GM12878 (cell line): ENCODE results near the gene VCL. TPM values are rescaled to one million over a fixed set of nuclear protein-coding genes. Genes with fewer than 3 reads are reported as not detected.

Experiments used
- ATAC-seq: fragments of 200-7000 bp; cut with Tn5 transposase; 3 replicates; pipeline ENCODE4 v1.9.1; 2020; ENCODE audit warnings: mild to moderate bottlenecking, moderate library complexity
- BruUV-seq: library from RNA; stranded (reverse); fragments of 400-500 nt; replicated peaks from 2 replicates; lab custom pipeline; 2021; lab: Mats Ljungman, UMichigan
- CTCF ChIA-PET: fragments of 300-600 bp; sonication (Branson Sonifier 250); formaldehyde crosslinking; extraction: SDS; loops from one replicate; lab custom pipeline; 2021; ENCODE audit warnings: inconsistent platforms; lab: Yijun Ruan, JAX
- POLR2A ChIA-PET: fragments of 350-600 bp; formaldehyde crosslinking; extraction: SDS; loops from one replicate; lab custom pipeline; 2021; ENCODE audit warnings: inconsistent platforms; lab: Charles Lee
- RAD21 ChIA-PET: fragments of 300-600 bp; sonication (Branson Sonifier 250); formaldehyde crosslinking; loops from one replicate; lab custom pipeline; 2023; ENCODE audit warnings: antibody characterized with exemption; ENCODE audit not compliant: unreplicated experiment; lab: Charles Lee
- SMC1A ChIA-PET: fragments of 300-600 bp; sonication (Branson Sonifier 250); formaldehyde crosslinking; loops from one replicate; lab custom pipeline; 2023; ENCODE audit not compliant: unreplicated experiment, uncharacterized antibody; lab: Charles Lee
- DNase-seq: peaks from one replicate; pipeline ENCODE4 v3.0.0-alpha.2; 2011; ENCODE audit warnings: low read depth, low spot score
- FAIRE-seq: peaks from 3 replicates; lab custom pipeline; 2011; peaks lifted over from hg19 to GRCh38; lab: Jason Lieb, UNC
- H2AFZ ChIP-seq: 2 replicates; pipeline ENCODE4 v1.6.0; 2011; ENCODE audit warnings: low read depth, low read length, control low read depth; ENCODE audit not compliant: control insufficient read depth
- H3K27ac ChIP-seq: 2 replicates; pipeline ENCODE4 v1.5.1; 2011; ENCODE audit warnings: control low read depth; ENCODE audit not compliant: control insufficient read depth, insufficient read depth
- H3K27me3 ChIP-seq, 2 experiments: replicated peaks in 1 of 2; 2 replicates each; pipeline versions ENCODE4 v1.6.0 to v1.6.1; 2011; ENCODE audit warnings: low read length in 1 of 2; ENCODE audit not compliant: control insufficient read depth in 2 of 2, insufficient read depth in 2 of 2
- H3K36me3 ChIP-seq, 2 experiments: 2 replicates each; pipeline ENCODE4 v1.5.1; 2011; ENCODE audit warnings: low read length in 1 of 2; ENCODE audit not compliant: control insufficient read depth in 2 of 2, insufficient read depth in 2 of 2
- H3K4me1 ChIP-seq: 2 replicates; pipeline ENCODE4 v1.6.1; 2011; ENCODE audit warnings: mild to moderate bottlenecking, low read length, moderate library complexity, mixed read lengths; ENCODE audit not compliant: control insufficient read depth, insufficient read depth
- H3K4me2 ChIP-seq: 2 replicates; pipeline ENCODE4 v1.6.0; 2011; ENCODE audit warnings: control low read depth; ENCODE audit not compliant: control insufficient read depth, insufficient read depth
- H3K4me3 ChIP-seq: fragments of 200-600 bp; sonication (generic); 2 replicates; pipeline ENCODE4 v1.5.1; 2016
- H3K79me2 ChIP-seq: 2 replicates; pipeline ENCODE4 v1.6.0; 2011; ENCODE audit warnings: low read length; ENCODE audit not compliant: control insufficient read depth, insufficient read depth
- H3K9ac ChIP-seq: 2 replicates; pipeline ENCODE4 v1.8.0; 2011; ENCODE audit warnings: low read length, control low read depth, mixed read lengths; ENCODE audit not compliant: control insufficient read depth, insufficient read depth
- H3K9me3 ChIP-seq: replicated peaks from 3 replicates; pipeline ENCODE4 v1.5.1; 2011; ENCODE audit warnings: mild to moderate bottlenecking, low read length; ENCODE audit not compliant: control insufficient read depth, insufficient read depth
- H4K20me1 ChIP-seq: 2 replicates; pipeline ENCODE4 v1.6.0; 2011; ENCODE audit not compliant: control insufficient read depth, insufficient read depth
- ATF2 ChIP-seq: IDR thresholded peaks from 2 replicates; pipeline ENCODE4 v1.6.1; 2012; ENCODE audit warnings: low read length, inconsistent platforms
- CHD4 ChIP-seq: fragments of 200-600 bp; sonication (generic); IDR thresholded peaks from 2 replicates; pipeline ENCODE4 v1.6.1; 2016; ENCODE audit warnings: mild to moderate bottlenecking
- CUX1 ChIP-seq: IDR thresholded peaks from 2 replicates; pipeline ENCODE4 v1.6.1; 2012; ENCODE audit warnings: improper control_type of control experiment, low read depth, low read length; ENCODE audit not compliant: insufficient replicate concordance
- ESRRA ChIP-seq: IDR thresholded peaks from 2 replicates; pipeline ENCODE4 v1.6.1; 2012; ENCODE audit warnings: mild to moderate bottlenecking, low read length, improper control_type of control experiment
- MAX ChIP-seq: IDR thresholded peaks from 2 replicates; pipeline ENCODE4 v1.6.1; 2012; ENCODE audit warnings: low read depth, low read length, improper control_type of control experiment
- REST ChIP-seq: IDR thresholded peaks from 2 replicates; pipeline ENCODE4 v1.6.1; 2012; ENCODE audit warnings: mild to moderate bottlenecking, low read depth, low read length
- SKIL ChIP-seq: fragments of 450-650 bp; IDR thresholded peaks from 2 replicates; pipeline ENCODE4 v1.6.1; 2017; ENCODE audit warnings: mild to moderate bottlenecking, low read depth, inconsistent platforms; ENCODE audit not compliant: poor library complexity, severe bottlenecking
- SP1 ChIP-seq: IDR thresholded peaks from one replicate; pipeline ENCODE4 v1.6.1; 2011; ENCODE audit warnings: low read depth, low read length
- ZBED1 ChIP-seq: IDR thresholded peaks from 2 replicates; pipeline ENCODE4 v1.6.1; 2016; ENCODE audit warnings: borderline replicate concordance
- ZZZ3 ChIP-seq: IDR thresholded peaks from 2 replicates; pipeline ENCODE4 v1.6.1; 2011; ENCODE audit warnings: low read depth; ENCODE audit not compliant: control insufficient read depth, insufficient read length
- WGBS: methylation state at CpG from one replicate; pipeline ENCODE4 v1.1.6; 2016; ENCODE audit warnings: low lambda C conversion rate; ENCODE audit not compliant: insufficient replicate concordance, insufficient coverage; ENCODE audit errors: missing lambda C conversion rate; 5-methylcytosine and 5-hydroxymethylcytosine counted together
- in situ Hi-C: fragments of 300-500 bp; cut with MboI; formaldehyde crosslinking; loops from 9 replicates; pipeline ENCODE4 v1.14.3; 2018; ENCODE audit warnings: mixed read lengths
- intact Hi-C: fragments of 100-400 bp; cut with micrococcal nuclease; formaldehyde crosslinking; loops from one replicate; pipeline ENCODE4 v1.14.2; 2022; ENCODE audit not compliant: unreplicated experiment
- polyA plus RNA-seq, 11 experiments: library from polyadenylated mRNA; depleted of rRNA in 4 of 11; unstranded in 6 of 11; stranded (reverse) in 5 of 11; fragments of >200 nt; fragmentation: Nextera tagmentation in 4 of 11; fragmentation: Illumina TruSeq in 1 of 11; extraction: Ambion mirVana in 4 of 11; extraction: Trizol in 1 of 11; gene quantifications; 1 replicate in 1 of 11; 2 replicates in 10 of 11; pipeline versions ENCODE4 v1.2.1 to v1.2.3, GENCODE V29; 2011 to 2016; ENCODE audit warnings: inconsistent platforms in 2 of 11, missing spikeins in 2 of 11, low read depth in 1 of 11
- total RNA-seq, 4 experiments: library from RNA; depleted of rRNA in 3 of 4; stranded (reverse); fragments of >200 nt in 3 of 4; fragmentation: Illumina TruSeq in 1 of 4; extraction: Trizol in 1 of 4; gene quantifications; 2 replicates each; pipeline versions ENCODE4 v1.2.1 to v1.2.3, GENCODE V29; 2013 to 2021

The VCL gene
- total and polyA plus RNA-seq, 10 of the 15 experiments (the other 5 are each of a cell fraction or from before 2014, with no cell fraction given), result 6.7 to 54.6 (median 24.3) TPM

GRCh38 chr10:74050653-74051052, 52.7 kb downstream of the VCL start:
- intact Hi-C loops, result no loop called here
- RAD21 ChIA-PET, result interaction anchor here (0.7 to 2.1 kb wide), 2 partner anchors 29 to 164 kb away, joined by 3 to 5 read pairs; no protein-coding TSS in a partner anchor
- no peak overlapping the region for H3K27ac ChIP-seq
- H3K9ac ChIP-seq, result no peak overlapping the region
- POLR2A ChIA-PET, result interaction anchor here (0.6 to 1.5 kb wide), 3 partner anchors 11 to 148 kb away, joined by 3 to 6 read pairs (median 3); no protein-coding TSS in a partner anchor
- ATAC-seq (no peak), DNase-seq (no peak), FAIRE-seq (no peak)
- CTCF ChIA-PET, result interaction anchor here (0.6 to 1.2 kb wide), 5 partner anchors 11 to 164 kb away, joined by 3 to 4 read pairs (median 3); no protein-coding TSS in a partner anchor
- no CpG with 5 or more reads among the region's 1 CpG for WGBS
- H3K27me3 ChIP-seq, result no peaks in the 10 kb centered on the region
- H2AFZ ChIP-seq, result no peak overlapping the region
- H3K4me2 ChIP-seq, result no peak overlapping the region
- H3K4me1 ChIP-seq, result peaks cover 1% of the 10 kb centered on the region; the same call in 1 of the 2 replicates
- no peaks in the 10 kb centered on the region for H3K79me2 ChIP-seq
- no peaks in the 10 kb centered on the region for H4K20me1 ChIP-seq
- in situ Hi-C loops, result no loop called here
- no TSS peak for BruUV-seq
- H3K4me3 ChIP-seq, result no peak overlapping the region
- H3K9me3 ChIP-seq, result no peaks in the 10 kb centered on the region
- SMC1A ChIA-PET, result interaction anchor here (1.1 to 4.4 kb wide), 7 partner anchors 8 to 171 kb away, joined by 3 to 19 read pairs (median 4); no protein-coding TSS in a partner anchor
- no peaks in the 10 kb centered on the region for H3K36me3 ChIP-seq
- TF ChIP-seq SKIL (no peak), ATF2 (no peak), CUX1 (no peak), ZZZ3 (no peak), ESRRA (no peak), REST (no peak), SP1 (no peak), MAX (no peak), CHD4 (no peak), ZBED1 (no peak)
